A549 (cell line): Measurements from ENCODE around the gene FBXO41.

Source experiments
- BHLHE40 ChIP-seq: IDR thresholded peaks from 2 replicates; pipeline ENCODE4 v1.6.1; 2012; ENCODE audit warnings: low read depth, low read length, inconsistent platforms
- CTCF ChIP-seq: fragments of >200 bp; sonication (Bioruptor Twin); formaldehyde crosslinking; IDR thresholded peaks from 3 replicates; pipeline ENCODE4 v1.5.1; 2016
- HDAC2 ChIP-seq: fragments of 200-600 bp; sonication (generic); IDR thresholded peaks from 2 replicates; pipeline ENCODE4 v1.6.1; 2016
- RFX5 ChIP-seq: fragments of 450-650 bp; IDR thresholded peaks from 2 replicates; pipeline ENCODE4 v1.7.1; 2014; ENCODE audit warnings: antibody characterized with exemption, mild to moderate bottlenecking, moderate library complexity

GRCh38 chr2:73260338-73260984 lies 23.8 kb downstream of the FBXO41 start:
- TF ChIP-seq HDAC2 (no peak), CTCF (peak; percentile 61), BHLHE40 (no peak), RFX5 (no peak)
